B cell (primary cell): ENCODE results near the gene ADAMTSL1. TPM values are rescaled to one million over a fixed set of nuclear protein-coding genes. Genes with fewer than 3 reads are reported as not detected.

Experiments
- ATAC-seq: fragments of 200-7000 bp; cut with Tn5 transposase; one replicate; pipeline ENCODE4 v1.10.0; 2021; ENCODE audit warnings: low read depth, mild to moderate bottlenecking, moderate number of reproducible peaks, moderate library complexity
- CTCF ChIA-PET: fragments of 350-600 bp; sonication (Branson Sonifier 250); formaldehyde crosslinking; loops from one replicate; lab custom pipeline; 2021; ENCODE audit warnings: antibody characterized with exemption, inconsistent platforms; lab: Charles Lee
- POLR2A ChIA-PET: fragments of 350-600 bp; sonication (Branson Sonifier 250); formaldehyde crosslinking; loops from one replicate; lab custom pipeline; 2021; ENCODE audit warnings: antibody characterized with exemption; lab: Charles Lee
- DNase-seq: peaks from one replicate; pipeline ENCODE4 v3.0.0; 2013
- H2AFZ ChIP-seq: 2 replicates; pipeline ENCODE4 v1.6.1; 2012; ENCODE audit warnings: mild to moderate bottlenecking, low read depth, low read length; ENCODE audit not compliant: insufficient read depth, poor library complexity, severe bottlenecking
- H3K27ac ChIP-seq, 2 donors: 1 replicate in 1 of 2; 2 replicates in 1 of 2; pipeline ENCODE4 v1.5.1; 2012 to 2013; ENCODE audit warnings: low read length in 2 of 2, mild to moderate bottlenecking in 2 of 2, moderate library complexity in 1 of 2
- H3K27me3 ChIP-seq, 4 experiments: fragments of 200-600 bp in 1 of 4; sonication (generic) in 1 of 4; replicated peaks in 1 of 4; 1 replicate in 2 of 4; 2 replicates in 2 of 4; pipeline versions ENCODE4 v1.6.1 to v1.7.0; 2013 to 2016; ENCODE audit warnings: low read length in 3 of 4, mild to moderate bottlenecking in 2 of 4, mixed read lengths in 1 of 4, moderate library complexity in 1 of 4; ENCODE audit not compliant: insufficient read depth in 4 of 4, control insufficient read depth in 3 of 4; ENCODE audit errors: control extremely low read depth in 1 of 4
- H3K36me3 ChIP-seq, 2 experiments: replicated peaks in 1 of 2; 1 replicate in 1 of 2; 2 replicates in 1 of 2; pipeline versions ENCODE4 v1.6.1 to v1.7.1; 2013; ENCODE audit warnings: low read length in 1 of 2; ENCODE audit not compliant: insufficient read depth in 2 of 2, control insufficient read depth in 1 of 2; ENCODE audit errors: control extremely low read depth in 1 of 2, extremely low read depth in 1 of 2
- H3K4me1 ChIP-seq, 2 donors: fragments of 200-600 bp in 1 of 2; sonication (generic) in 1 of 2; 1 replicate in 1 of 2; 2 replicates in 1 of 2; pipeline versions ENCODE4 v1.5.1 to v1.6.1; 2013 to 2017; ENCODE audit warnings: low read length in 2 of 2; ENCODE audit not compliant: control insufficient read depth in 2 of 2, insufficient read depth in 2 of 2
- H3K4me2 ChIP-seq: replicated peaks from 2 replicates; pipeline ENCODE3; 2012; ENCODE audit warnings: mild to moderate bottlenecking, low read depth, low read length; ENCODE audit not compliant: poor library complexity, severe bottlenecking
- H3K4me3 ChIP-seq, 5 experiments: fragments of 200-600 bp in 1 of 5; sonication (generic) in 1 of 5; 1 replicate in 3 of 5; 2 replicates in 2 of 5; pipeline versions ENCODE4 v1.5.1 to v1.7.0; 2011 to 2016; ENCODE audit warnings: low read length in 4 of 5, mild to moderate bottlenecking in 4 of 5, low read depth in 2 of 5, control low read depth in 1 of 5, moderate library complexity in 1 of 5; ENCODE audit not compliant: insufficient read depth in 1 of 5; ENCODE audit errors: control extremely low read depth in 1 of 5, extremely low read depth in 1 of 5
- H3K79me2 ChIP-seq: fragments of 200-600 bp; sonication (generic); one replicate; pipeline ENCODE4 v1.6.0; 2016; ENCODE audit warnings: low read length; ENCODE audit not compliant: control insufficient read depth, insufficient read depth
- H3K9ac ChIP-seq: fragments of 200-600 bp; sonication (generic); 2 replicates; pipeline ENCODE4 v1.6.1; 2017; ENCODE audit warnings: mild to moderate bottlenecking, low read length, moderate library complexity
- H3K9me3 ChIP-seq, 3 donors: one replicate each; pipeline versions ENCODE4 v1.6.1 to v1.7.1; 2013; ENCODE audit warnings: low read length in 2 of 3; ENCODE audit not compliant: control insufficient read depth in 2 of 3, insufficient read depth in 1 of 3; ENCODE audit errors: control extremely low read depth in 1 of 3
- H4K20me1 ChIP-seq: 2 replicates; pipeline ENCODE4 v1.6.0; 2012; ENCODE audit warnings: mild to moderate bottlenecking, low read length; ENCODE audit not compliant: insufficient read depth, control insufficient read depth, poor library complexity, severe bottlenecking
- H3K27ac Mint-ChIP-seq: one replicate; pipeline ENCODE4 v1.8.0; 2021; ENCODE audit warnings: mixed read lengths
- H3K27me3 Mint-ChIP-seq: one replicate; pipeline ENCODE4 v1.8.0; 2021; ENCODE audit warnings: mixed read lengths
- H3K4me1 Mint-ChIP-seq: one replicate; pipeline ENCODE4 v1.8.0; 2021; ENCODE audit warnings: mixed read lengths
- H3K4me3 Mint-ChIP-seq: one replicate; pipeline ENCODE4 v1.8.0; 2021; ENCODE audit warnings: mixed read lengths
- H3K9me3 Mint-ChIP-seq: one replicate; pipeline ENCODE4 v1.8.0; 2022; ENCODE audit warnings: mixed read lengths; ENCODE audit not compliant: insufficient read depth
- EZH2 ChIP-seq: IDR thresholded peaks from 2 replicates; pipeline ENCODE4 v1.6.1; 2012; ENCODE audit warnings: borderline replicate concordance, low read depth, mild to moderate bottlenecking, moderate library complexity, low read length; ENCODE audit not compliant: insufficient read depth, poor library complexity, severe bottlenecking
- WGBS: methylation state at CpG from one replicate; pipeline ENCODE4 v1.1.5; 2013; ENCODE audit warnings: missing lambda C conversion rate; ENCODE audit not compliant: insufficient coverage; 5-methylcytosine and 5-hydroxymethylcytosine counted together
- intact Hi-C: fragments of 100-400 bp; cut with micrococcal nuclease; formaldehyde crosslinking; loops from one replicate; pipeline ENCODE4 v1.10.0; 2022
- polyA plus RNA-seq: library from polyadenylated mRNA; depleted of rRNA; stranded (reverse); fragments of >200 nt; gene quantifications from 2 replicates; pipeline ENCODE4 v1.2.3, GENCODE V29; 2012
- total RNA-seq, 2 donors: library from RNA; stranded (reverse); fragments of 120-200 nt in 1 of 2; gene quantifications; 1 replicate in 1 of 2; 2 replicates in 1 of 2; pipeline versions ENCODE4 v1.2.3 to v1.2.4, GENCODE V29; 2013 to 2022
- TF ChIP-seq, protein P1 (sequence below): fragments of 200-600 bp; IDR thresholded peaks from one replicate; pipeline ENCODE4 v1.8.0; 2022; ENCODE audit warnings: antibody characterized with exemption, mild to moderate bottlenecking

Gene ADAMTSL1
- total and polyA plus RNA-seq, 2 donors (not counting 1 experiment from before 2014, with no cell fraction given) = not detected

DNA sequence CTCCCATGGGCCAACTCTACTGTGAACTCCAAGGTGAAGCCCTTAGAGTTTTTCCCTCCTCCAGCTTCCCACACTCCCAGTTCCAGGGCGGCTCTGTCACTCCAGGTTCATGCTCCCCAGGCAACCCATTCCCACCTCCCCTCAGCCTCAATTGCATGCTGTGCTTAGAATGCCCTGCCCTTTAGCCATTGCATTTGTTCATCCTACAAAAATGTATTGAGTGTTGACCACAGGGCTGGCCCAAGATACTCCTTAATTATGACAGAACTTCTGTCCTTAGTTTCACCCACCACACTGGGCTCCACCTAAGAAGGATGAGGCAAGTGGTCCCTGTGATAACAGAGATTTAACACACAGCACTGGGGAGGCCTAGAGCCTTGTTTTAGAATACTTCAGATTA, 236.1 kb downstream of the ADAMTSL1 start:
- Histone ChIP-seq H3K4me3 (no peak overlapping the region), H2AFZ (no peak overlapping the region), H3K9me3 (peaks cover 0 to 5% (median 0%) of the 10 kb centered on the region in 3 donors), H3K4me2 (no peak overlapping the region), H3K4me1 (no peaks in the 10 kb centered on the region), H4K20me1 (no peaks in the 10 kb centered on the region), H3K79me2 (no peaks in the 10 kb centered on the region), H3K27me3 (no peaks in the 10 kb centered on the region), H3K36me3 (no peaks in the 10 kb centered on the region), H3K27ac (no peak overlapping the region), H3K9ac (no peak overlapping the region)
- TF ChIP-seq, protein P1, sequence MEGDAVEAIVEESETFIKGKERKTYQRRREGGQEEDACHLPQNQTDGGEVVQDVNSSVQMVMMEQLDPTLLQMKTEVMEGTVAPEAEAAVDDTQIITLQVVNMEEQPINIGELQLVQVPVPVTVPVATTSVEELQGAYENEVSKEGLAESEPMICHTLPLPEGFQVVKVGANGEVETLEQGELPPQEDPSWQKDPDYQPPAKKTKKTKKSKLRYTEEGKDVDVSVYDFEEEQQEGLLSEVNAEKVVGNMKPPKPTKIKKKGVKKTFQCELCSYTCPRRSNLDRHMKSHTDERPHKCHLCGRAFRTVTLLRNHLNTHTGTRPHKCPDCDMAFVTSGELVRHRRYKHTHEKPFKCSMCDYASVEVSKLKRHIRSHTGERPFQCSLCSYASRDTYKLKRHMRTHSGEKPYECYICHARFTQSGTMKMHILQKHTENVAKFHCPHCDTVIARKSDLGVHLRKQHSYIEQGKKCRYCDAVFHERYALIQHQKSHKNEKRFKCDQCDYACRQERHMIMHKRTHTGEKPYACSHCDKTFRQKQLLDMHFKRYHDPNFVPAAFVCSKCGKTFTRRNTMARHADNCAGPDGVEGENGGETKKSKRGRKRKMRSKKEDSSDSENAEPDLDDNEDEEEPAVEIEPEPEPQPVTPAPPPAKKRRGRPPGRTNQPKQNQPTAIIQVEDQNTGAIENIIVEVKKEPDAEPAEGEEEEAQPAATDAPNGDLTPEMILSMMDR = no peak
- no peak for TF ChIP-seq EZH2
- no peak overlapping the region for H3K4me3 Mint-ChIP-seq
- H3K27me3 Mint-ChIP-seq = no peaks in the 10 kb centered on the region
- no peak for ATAC-seq
- no peak overlapping the region for H3K27ac Mint-ChIP-seq
- WGBS = 57% methylated on average over 1 of the region's 1 CpG
- no peaks in the 10 kb centered on the region for H3K4me1 Mint-ChIP-seq
- POLR2A ChIA-PET = no interaction called here
- no peaks in the 10 kb centered on the region for H3K9me3 Mint-ChIP-seq
- intact Hi-C loops = no loop called here
- no peak for DNase-seq
- CTCF ChIA-PET = no interaction called here

- Mint-ChIP-seq H3K4me1 (no peaks in the 10 kb centered on the region), H3K9me3 (no peaks in the 10 kb centered on the region), H3K27me3 (no peaks in the 10 kb centered on the region), H3K4me3 (no peak overlapping the region), H3K27ac (no peak overlapping the region)
- H3K4me2 ChIP-seq = no peak overlapping the region
- CTCF ChIA-PET = no interaction called here
- no peak for TF ChIP-seq EZH2
- TF ChIP-seq, protein P1 = no peak
- H3K79me2 ChIP-seq = no peaks in the 10 kb centered on the region
- H3K36me3 ChIP-seq = no peaks in the 10 kb centered on the region
- H3K4me3 ChIP-seq = no peak overlapping the region
- POLR2A ChIA-PET = no interaction called here
- DNase-seq (no peak), ATAC-seq (no peak)
- H3K9me3 ChIP-seq = no peaks in the 10 kb centered on the region
- no peaks in the 10 kb centered on the region for H3K4me1 ChIP-seq
- intact Hi-C loops = no loop called here
- H4K20me1 ChIP-seq = no peaks in the 10 kb centered on the region
- no peak overlapping the region for H3K27ac ChIP-seq
- no peaks in the 10 kb centered on the region for H3K27me3 ChIP-seq
- H3K9ac ChIP-seq = no peak overlapping the region
- no peak overlapping the region for H2AFZ ChIP-seq
- no CpG with 5 or more reads among the region's 2 CpGs for WGBS
These were observed 243.8 kb downstream of the ADAMTSL1 start for GRCh38 chr9:18717759-18718158.
